ENCODE results near the gene DIS3L2.

Gene DIS3L2

DNA sequence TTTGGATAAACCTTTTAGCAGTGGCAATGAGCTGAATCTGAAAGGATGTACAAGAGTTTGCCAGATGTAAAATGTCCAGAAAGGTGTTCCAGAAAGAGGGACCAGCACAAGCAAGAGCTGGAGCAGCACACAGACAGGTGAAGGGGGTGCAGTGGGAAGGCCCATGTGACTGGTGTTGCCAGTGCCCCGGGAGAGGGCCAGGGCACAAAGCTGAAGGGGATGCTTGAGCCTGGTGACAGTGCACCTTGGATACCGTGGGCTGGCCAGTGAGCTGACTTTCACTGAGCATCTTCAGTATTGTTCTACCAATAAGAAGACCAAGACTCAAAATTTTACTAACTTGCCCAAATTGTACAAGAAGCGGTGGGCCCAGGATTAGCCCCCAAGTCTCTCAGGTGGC, 284.7 kb downstream of the DIS3L2 start:
- peaks cover 3% of the 10 kb centered on the region; the same call in 1 of the 2 replicates for H3K4me1 ChIP-seq (ENCODE audit: control insufficient read depth, insufficient read depth, low read length)
- H3K9me3 ChIP-seq (ENCODE audit: control insufficient read depth, insufficient read depth, low read length), result no peaks in the 10 kb centered on the region
- no peak overlapping the region for H3K4me3 ChIP-seq (ENCODE audit: low read depth, low read length)
- H3K27me3 ChIP-seq (ENCODE audit: control insufficient read depth, insufficient read depth, low read length), result no peaks in the 10 kb centered on the region
- no peak overlapping the region for H3K27ac ChIP-seq (ENCODE audit: low read depth, low read length)
- no peak overlapping the region for H3K9ac ChIP-seq (ENCODE audit: low read depth, low read length)
- H3K36me3 ChIP-seq (ENCODE audit: control insufficient read depth, insufficient read depth, low read length), result no peaks in the 10 kb centered on the region

DNA sequence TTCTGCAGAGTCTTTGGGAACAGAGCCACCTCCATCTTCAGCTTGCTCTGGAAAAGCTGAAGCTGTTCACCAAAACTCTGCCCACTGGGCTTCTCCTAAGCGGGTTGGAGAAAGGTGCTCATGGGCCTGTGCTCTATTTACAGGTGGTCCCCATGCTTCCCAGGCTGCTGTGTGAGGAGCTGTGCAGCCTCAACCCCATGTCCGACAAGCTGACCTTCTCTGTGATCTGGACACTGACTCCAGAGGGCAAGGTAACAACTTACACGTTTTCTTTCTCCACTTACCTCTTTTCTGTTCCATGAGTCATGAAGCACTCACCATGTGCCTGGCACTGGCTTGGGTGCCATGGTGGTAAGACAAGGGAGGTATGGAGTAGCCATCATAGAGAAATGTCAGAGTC, 287.6 kb downstream of the DIS3L2 start:
- no peak overlapping the region for H3K4me3 ChIP-seq (ENCODE audit: low read depth, low read length)
- H3K9ac ChIP-seq (ENCODE audit: low read depth, low read length), result no peak overlapping the region
- peaks cover 3% of the 10 kb centered on the region; the same call in 1 of the 2 replicates for H3K4me1 ChIP-seq (ENCODE audit: control insufficient read depth, insufficient read depth, low read length)
- no peak overlapping the region for H3K27ac ChIP-seq (ENCODE audit: low read depth, low read length)
- no peaks in the 10 kb centered on the region for H3K27me3 ChIP-seq (ENCODE audit: control insufficient read depth, insufficient read depth, low read length)
- no peaks in the 10 kb centered on the region for H3K36me3 ChIP-seq (ENCODE audit: control insufficient read depth, insufficient read depth, low read length)
- H3K9me3 ChIP-seq (ENCODE audit: control insufficient read depth, insufficient read depth, low read length), result no peaks in the 10 kb centered on the region

DNA sequence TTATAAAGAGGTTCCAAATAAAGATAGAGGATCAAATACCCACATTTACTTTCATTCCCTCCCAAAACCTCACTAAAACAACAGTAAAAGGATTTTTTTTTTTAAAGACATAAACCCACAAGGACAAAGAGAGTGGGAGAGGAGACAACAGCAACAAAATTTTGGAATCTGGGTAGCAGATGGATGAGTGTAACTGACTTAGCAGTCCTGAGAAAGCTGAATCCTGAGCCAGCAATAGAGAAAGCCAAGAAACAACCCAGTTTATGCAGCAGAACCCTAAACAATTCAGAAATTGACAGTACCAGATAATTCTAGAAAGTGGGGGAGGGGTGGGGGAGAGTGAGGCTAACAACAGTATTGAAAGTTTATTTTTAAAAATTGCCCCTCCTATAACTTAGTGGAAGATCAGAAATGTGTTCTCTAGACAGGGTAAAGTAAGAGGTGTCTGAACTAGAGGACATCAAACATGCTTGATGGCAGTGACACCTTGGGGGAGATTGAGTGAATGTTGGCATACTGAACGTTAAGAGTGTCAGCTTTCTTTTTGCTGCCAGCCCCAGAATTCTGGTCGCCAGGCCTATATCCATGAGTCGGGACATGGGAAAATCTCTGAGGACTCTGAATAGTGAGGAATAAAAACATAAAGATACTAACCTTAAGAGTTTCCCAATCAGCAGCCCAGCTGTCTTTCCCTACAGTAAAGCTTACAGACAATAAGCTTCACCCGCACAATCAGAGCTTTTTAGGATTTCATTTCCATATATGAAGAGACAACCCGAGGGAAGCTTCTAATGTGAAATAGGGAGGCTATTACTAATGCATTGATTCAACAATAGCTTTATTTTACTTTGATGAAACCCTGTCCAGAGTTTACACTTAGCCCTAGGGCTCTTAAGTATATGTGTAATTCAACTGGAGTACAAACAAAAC, 289.0 kb downstream of the DIS3L2 start:
- no peak overlapping the region for H3K27ac ChIP-seq (ENCODE audit: low read depth, low read length)
- peaks cover 3% of the 10 kb centered on the region; the same call in 1 of the 2 replicates for H3K4me1 ChIP-seq (ENCODE audit: control insufficient read depth, insufficient read depth, low read length)
- no peaks in the 10 kb centered on the region for H3K27me3 ChIP-seq (ENCODE audit: control insufficient read depth, insufficient read depth, low read length)
- no peaks in the 10 kb centered on the region for H3K9me3 ChIP-seq (ENCODE audit: control insufficient read depth, insufficient read depth, low read length)
- no peak overlapping the region for H3K9ac ChIP-seq (ENCODE audit: low read depth, low read length)
- no peaks in the 10 kb centered on the region for H3K36me3 ChIP-seq (ENCODE audit: control insufficient read depth, insufficient read depth, low read length)
- H3K4me3 ChIP-seq (ENCODE audit: low read depth, low read length), result no peak overlapping the region

DNA sequence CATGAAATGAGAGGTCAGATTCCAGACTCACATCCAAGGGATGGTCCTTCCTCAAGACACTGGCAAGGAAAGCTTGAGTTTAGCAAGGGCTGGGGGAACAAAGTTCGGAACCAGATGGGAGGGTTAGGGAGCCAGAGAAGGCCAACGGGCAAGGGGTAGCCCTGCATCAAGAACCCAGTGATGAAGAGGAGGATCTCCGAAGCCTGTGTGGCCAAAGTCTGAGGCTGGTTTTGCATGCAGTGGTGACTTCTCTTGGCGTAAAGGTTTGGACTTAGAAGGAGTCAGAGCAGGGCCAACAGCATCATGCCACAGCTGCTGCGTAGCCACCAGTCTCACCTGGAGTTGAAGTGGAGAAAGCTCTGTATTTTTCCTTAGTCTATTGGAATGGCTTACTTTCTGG, 293.5 kb downstream of the DIS3L2 start:
- no peak overlapping the region for H3K27ac ChIP-seq (ENCODE audit: low read depth, low read length)
- H3K27me3 ChIP-seq (ENCODE audit: control insufficient read depth, insufficient read depth, low read length), result no peaks in the 10 kb centered on the region
- H3K4me1 ChIP-seq (ENCODE audit: control insufficient read depth, insufficient read depth, low read length), result no peaks in the 10 kb centered on the region
- H3K9ac ChIP-seq (ENCODE audit: low read depth, low read length), result no peak overlapping the region
- H3K36me3 ChIP-seq (ENCODE audit: control insufficient read depth, insufficient read depth, low read length), result no peaks in the 10 kb centered on the region
- H3K4me3 ChIP-seq (ENCODE audit: low read depth, low read length), result no peak overlapping the region
- H3K9me3 ChIP-seq (ENCODE audit: control insufficient read depth, insufficient read depth, low read length), result no peaks in the 10 kb centered on the region

DNA sequence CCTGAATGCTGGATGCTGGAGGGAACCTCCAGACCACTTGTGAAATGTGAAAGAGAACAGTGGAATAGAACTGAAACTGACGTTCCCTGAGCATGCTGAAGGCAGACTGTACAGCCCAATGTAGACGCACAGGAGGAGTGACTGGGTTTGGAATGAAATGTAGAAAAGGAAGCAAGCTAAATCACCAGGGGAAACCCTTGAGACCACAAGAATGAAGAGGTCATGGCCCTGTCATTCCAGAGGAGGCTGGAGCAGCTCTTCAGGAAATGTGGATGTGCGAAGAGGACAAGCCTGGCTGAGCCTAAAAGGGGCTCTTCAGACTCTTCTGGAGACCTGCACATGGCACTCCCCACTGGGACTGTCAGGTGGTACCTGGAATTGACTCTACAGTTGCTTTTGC, 298.6 kb downstream of the DIS3L2 start:
- Histone ChIP-seq H3K27ac (ENCODE audit: low read depth, low read length) (no peak overlapping the region), H3K36me3 (ENCODE audit: control insufficient read depth, insufficient read depth, low read length) (peaks cover 6% of the 10 kb centered on the region; the same call in 1 of the 2 replicates), H3K4me1 (ENCODE audit: control insufficient read depth, insufficient read depth, low read length) (no peaks in the 10 kb centered on the region), H3K9me3 (ENCODE audit: control insufficient read depth, insufficient read depth, low read length) (no peaks in the 10 kb centered on the region), H3K27me3 (ENCODE audit: control insufficient read depth, insufficient read depth, low read length) (no peaks in the 10 kb centered on the region), H3K4me3 (ENCODE audit: low read depth, low read length) (no peak overlapping the region), H3K9ac (ENCODE audit: low read depth, low read length) (no peak overlapping the region)

DNA sequence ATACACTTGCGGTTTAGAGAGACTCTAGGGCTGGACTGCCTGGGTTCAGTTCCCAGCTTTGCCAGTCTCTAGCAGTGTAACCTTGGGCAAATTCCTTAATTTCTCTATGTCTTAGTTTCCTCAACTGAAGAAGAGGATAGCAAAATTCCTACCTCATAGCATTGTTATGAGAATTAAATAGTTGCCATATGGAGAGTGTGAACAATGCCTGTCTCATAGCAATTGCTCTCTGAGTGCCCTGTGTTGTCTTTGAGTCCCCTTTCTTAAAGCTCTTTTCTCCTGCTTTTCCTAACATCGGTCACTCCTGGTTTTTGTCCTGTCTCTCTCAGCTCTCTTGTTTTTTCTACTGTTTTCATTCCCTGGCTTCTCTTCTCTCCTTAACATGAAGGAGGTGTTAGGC, 300.3 kb downstream of the DIS3L2 start:
- Histone ChIP-seq H3K36me3 (ENCODE audit: control insufficient read depth, insufficient read depth, low read length) (peaks cover 6% of the 10 kb centered on the region; the same call in 1 of the 2 replicates), H3K4me1 (ENCODE audit: control insufficient read depth, insufficient read depth, low read length) (no peaks in the 10 kb centered on the region), H3K9me3 (ENCODE audit: control insufficient read depth, insufficient read depth, low read length) (no peaks in the 10 kb centered on the region), H3K4me3 (ENCODE audit: low read depth, low read length) (no peak overlapping the region), H3K27me3 (ENCODE audit: control insufficient read depth, insufficient read depth, low read length) (no peaks in the 10 kb centered on the region), H3K9ac (ENCODE audit: low read depth, low read length) (no peak overlapping the region), H3K27ac (ENCODE audit: low read depth, low read length) (no peak overlapping the region)

DNA sequence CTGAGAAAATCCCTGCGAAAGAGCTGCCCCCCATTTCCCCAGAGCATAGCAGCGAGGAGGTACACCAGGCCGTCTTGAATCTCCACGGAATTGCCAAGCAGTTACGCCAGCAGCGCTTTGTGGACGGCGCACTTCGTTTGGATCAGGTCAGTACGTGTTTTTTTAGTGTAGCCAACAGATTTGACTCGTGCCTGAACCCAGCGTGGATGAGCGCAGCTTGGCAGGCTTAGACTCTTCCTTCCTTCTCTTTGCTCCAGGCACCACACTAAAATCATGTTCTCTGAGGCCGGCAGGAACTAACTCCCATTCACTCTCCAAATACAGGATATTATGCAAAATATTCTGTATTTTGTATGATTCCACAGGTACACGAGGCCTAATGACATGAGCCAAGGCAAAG, 301.8 kb downstream of the DIS3L2 start:
- Histone ChIP-seq H3K36me3 (ENCODE audit: control insufficient read depth, insufficient read depth, low read length) (peaks cover 6% of the 10 kb centered on the region; the same call in 1 of the 2 replicates), H3K4me3 (ENCODE audit: low read depth, low read length) (no peak overlapping the region), H3K9me3 (ENCODE audit: control insufficient read depth, insufficient read depth, low read length) (no peaks in the 10 kb centered on the region), H3K27me3 (ENCODE audit: control insufficient read depth, insufficient read depth, low read length) (no peaks in the 10 kb centered on the region), H3K9ac (ENCODE audit: low read depth, low read length) (no peak overlapping the region), H3K27ac (ENCODE audit: low read depth, low read length) (no peak overlapping the region), H3K4me1 (ENCODE audit: control insufficient read depth, insufficient read depth, low read length) (no peaks in the 10 kb centered on the region)

DNA sequence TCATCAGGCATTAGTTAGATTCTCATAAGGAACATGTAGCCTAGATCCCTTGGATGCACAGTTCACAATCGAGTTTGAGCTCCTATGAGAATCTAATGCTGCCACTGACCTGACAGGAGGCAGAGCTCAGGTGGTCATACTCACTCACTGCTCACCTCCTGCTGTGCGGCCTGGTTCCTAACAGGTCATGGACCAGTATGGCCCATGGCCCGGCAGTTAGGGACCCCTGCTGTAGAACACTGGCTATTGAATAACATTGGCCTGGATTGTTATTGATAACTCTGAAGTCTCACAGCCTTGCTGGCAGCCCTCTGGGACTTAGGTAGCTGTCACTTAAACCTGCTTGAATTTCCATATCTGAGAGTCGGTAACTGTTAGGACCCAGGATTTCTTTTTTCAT, 302.6 kb downstream of the DIS3L2 start:
- no peak overlapping the region for H3K9ac ChIP-seq (ENCODE audit: low read depth, low read length)

DNA sequence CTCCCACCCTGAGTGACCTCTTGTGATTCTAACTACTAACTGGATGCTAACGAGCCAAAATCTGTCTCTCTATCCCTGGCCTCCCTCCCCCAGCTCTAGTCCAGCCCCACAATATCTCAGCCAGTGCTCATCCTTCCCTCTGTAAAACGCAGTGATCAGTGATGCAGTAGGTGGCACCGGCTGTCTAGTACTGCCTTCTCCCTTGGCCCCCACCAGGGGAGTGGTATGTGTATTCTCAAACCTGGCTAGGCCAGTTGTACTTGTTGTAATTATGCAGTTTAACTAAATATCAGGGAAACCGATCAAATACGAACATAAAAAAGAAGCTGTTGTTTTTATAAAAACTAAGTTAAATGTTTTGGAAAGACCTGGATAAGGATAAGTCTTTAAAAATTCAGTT, 303.8 kb downstream of the DIS3L2 start:
- Histone ChIP-seq H3K4me3 (ENCODE audit: low read depth, low read length) (no peak overlapping the region), H3K27me3 (ENCODE audit: control insufficient read depth, insufficient read depth, low read length) (no peaks in the 10 kb centered on the region), H3K27ac (ENCODE audit: low read depth, low read length) (no peak overlapping the region)

More for the DNA sequence above, 302.6 kb downstream of the DIS3L2 start:
- H3K4me1 ChIP-seq (ENCODE audit: control insufficient read depth, insufficient read depth, low read length), result no peaks in the 10 kb centered on the region
- no peaks in the 10 kb centered on the region for H3K9me3 ChIP-seq (ENCODE audit: control insufficient read depth, insufficient read depth, low read length)
- no peak overlapping the region for H3K27ac ChIP-seq (ENCODE audit: low read depth, low read length)
- no peak overlapping the region for H3K4me3 ChIP-seq (ENCODE audit: low read depth, low read length)
- no peaks in the 10 kb centered on the region for H3K27me3 ChIP-seq (ENCODE audit: control insufficient read depth, insufficient read depth, low read length)
- peaks cover 6% of the 10 kb centered on the region; the same call in 1 of the 2 replicates for H3K36me3 ChIP-seq (ENCODE audit: control insufficient read depth, insufficient read depth, low read length)

DNA sequence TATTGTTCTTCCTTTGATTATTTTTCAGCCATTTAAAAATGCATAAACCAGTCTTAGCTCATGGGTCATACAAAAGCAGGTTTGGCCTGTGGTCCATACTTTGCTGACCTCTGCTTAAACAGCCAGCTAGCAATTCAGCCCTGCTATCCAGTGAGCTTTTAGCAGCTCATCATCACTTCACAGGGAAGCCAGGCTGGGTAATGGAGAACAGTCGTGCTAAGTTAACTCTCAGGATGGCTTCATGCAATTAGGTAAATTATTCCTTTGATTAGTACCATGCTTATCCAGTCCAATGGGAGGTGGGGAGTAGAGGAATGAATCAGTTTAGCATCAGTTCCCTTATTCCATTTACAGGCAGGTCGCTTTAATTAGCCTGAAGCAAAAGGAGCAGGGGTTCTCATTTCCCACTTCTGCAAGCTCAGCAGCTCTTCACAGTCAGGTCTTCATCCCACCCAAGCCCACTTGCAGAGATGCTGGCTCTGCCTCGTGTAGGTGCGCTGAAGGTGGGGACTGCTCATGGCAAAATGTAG, 307.2 kb downstream of the DIS3L2 start:
- H3K27me3 ChIP-seq (ENCODE audit: control insufficient read depth, insufficient read depth, low read length), result no peaks in the 10 kb centered on the region
- no peak overlapping the region for H3K9ac ChIP-seq (ENCODE audit: low read depth, low read length)
- H3K36me3 ChIP-seq (ENCODE audit: control insufficient read depth, insufficient read depth, low read length), result no peaks in the 10 kb centered on the region
- no peaks in the 10 kb centered on the region; the same call in 1 of the 2 replicates for H3K4me1 ChIP-seq (ENCODE audit: control insufficient read depth, insufficient read depth, low read length)
- no peak overlapping the region for H3K4me3 ChIP-seq (ENCODE audit: low read depth, low read length)
- no peaks in the 10 kb centered on the region for H3K9me3 ChIP-seq (ENCODE audit: control insufficient read depth, insufficient read depth, low read length)
- no peak overlapping the region for H3K27ac ChIP-seq (ENCODE audit: low read depth, low read length)

More for the DNA sequence above, 303.8 kb downstream of the DIS3L2 start:
- H3K4me1 ChIP-seq (ENCODE audit: control insufficient read depth, insufficient read depth, low read length), result no peaks in the 10 kb centered on the region; the same call in 1 of the 2 replicates
- H3K9me3 ChIP-seq (ENCODE audit: control insufficient read depth, insufficient read depth, low read length), result no peaks in the 10 kb centered on the region
- H3K9ac ChIP-seq (ENCODE audit: low read depth, low read length), result no peak overlapping the region
- peaks cover 6% of the 10 kb centered on the region; the same call in 1 of the 2 replicates for H3K36me3 ChIP-seq (ENCODE audit: control insufficient read depth, insufficient read depth, low read length)

DNA sequence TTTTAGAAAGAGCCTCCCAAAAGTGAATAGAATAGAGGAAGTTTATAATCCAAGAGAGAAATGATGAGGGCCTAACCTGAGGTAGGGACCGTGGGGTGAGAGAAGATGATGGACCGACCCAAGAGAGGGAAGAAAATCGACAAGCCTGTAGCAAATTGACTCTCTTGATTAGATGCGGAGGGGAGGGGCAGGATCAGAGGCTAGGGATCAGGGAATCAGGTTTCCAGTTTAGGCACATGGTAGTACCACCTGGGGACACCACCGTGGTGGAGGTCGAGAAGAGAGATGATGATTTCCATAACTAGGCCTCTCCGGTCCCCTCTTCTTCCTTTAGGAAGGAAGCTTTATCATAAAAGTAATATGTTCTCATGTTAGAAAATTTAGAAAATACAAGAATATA, 308.4 kb downstream of the DIS3L2 start:
- Histone ChIP-seq H3K9ac (ENCODE audit: low read depth, low read length) (no peak overlapping the region), H3K27ac (ENCODE audit: low read depth, low read length) (no peak overlapping the region), H3K9me3 (ENCODE audit: control insufficient read depth, insufficient read depth, low read length) (no peaks in the 10 kb centered on the region), H3K4me3 (ENCODE audit: low read depth, low read length) (no peak overlapping the region), H3K27me3 (ENCODE audit: control insufficient read depth, insufficient read depth, low read length) (no peaks in the 10 kb centered on the region), H3K36me3 (ENCODE audit: control insufficient read depth, insufficient read depth, low read length) (no peaks in the 10 kb centered on the region), H3K4me1 (ENCODE audit: control insufficient read depth, insufficient read depth, low read length) (no peaks in the 10 kb centered on the region; the same call in 1 of the 2 replicates)

All from HUES48 (cell line).